ENCODE data around the gene TMEM131L. TPM values are rescaled to one million over a fixed set of nuclear protein-coding genes. Genes with fewer than 3 reads are reported as not detected.

The TMEM131L gene
- polyA plus RNA-seq, 2 of the 4 experiments (the other 2 are of a cell fraction) = 3.4 to 5.0 TPM

- DNase-seq (ENCODE audit: low read depth in 1 of 2, low spot score in 1 of 2) (no peak), ATAC-seq (no peak), FAIRE-seq (no peak)
- Histone ChIP-seq H3K4me2 (no peak overlapping the region), H3K4me1 (no peaks in the 10 kb centered on the region), H3K9me3 (no peaks in the 10 kb centered on the region), H3K4me3 (no peak overlapping the region), H3K27ac (no peak overlapping the region)
- 75% methylated on average over 2 of the region's 4 CpGs for WGBS (ENCODE audit: missing lambda C conversion rate)
- CTCF ChIA-PET = no interaction called here
- POLR2A ChIA-PET = no interaction called here
- TF ChIP-seq MAX (IDR thresholded peaks at IDR 0.05) (no peak), NFE2L2 (conservative IDR thresholded peaks at IDR 0.05; ENCODE audit: low read length) (no peak), BCL3 (IDR thresholded peaks at IDR 0.05) (no peak), ZNF302 (CRISPR knock-in tag; IDR thresholded peaks at IDR 0.05) (no peak), POLR2AphosphoS2 (conservative IDR thresholded peaks at IDR 0.05; ENCODE audit: low read length) (no peak), MAFK (IDR thresholded peaks at IDR 0.05; ENCODE audit: partially characterized antibody) (no peak), MAZ (IDR thresholded peaks at IDR 0.05; ENCODE audit: borderline replicate concordance, low read depth, low read length) (no peak), CHD4 (IDR thresholded peaks at IDR 0.05; ENCODE audit: borderline replicate concordance) (no peak), POLR2A (IDR thresholded peaks at IDR 0.05; ENCODE audit: low read length) (no peak), CBX2 (IDR thresholded peaks at IDR 0.05; ENCODE audit: borderline replicate concordance, low read depth) (no peak)
These were observed 13.3 kb upstream of the TMEM131L start for GRCh38 chr4:153452658-153453378.

- CTCF ChIA-PET = no interaction called here
- TF ChIP-seq CBX8 (IDR thresholded peaks at IDR 0.05) = no peak
- no peak for TF ChIP-seq PHF8 (IDR thresholded peaks at IDR 0.05; ENCODE audit: borderline replicate concordance, low read depth)
- TF ChIP-seq ZNF302 (CRISPR knock-in tag; IDR thresholded peaks at IDR 0.05) = no peak
- TF ChIP-seq JUNB (IDR thresholded peaks at IDR 0.05) = no peak
- TF ChIP-seq MAZ (IDR thresholded peaks at IDR 0.05; ENCODE audit: borderline replicate concordance, low read depth, low read length) = no peak
- TF ChIP-seq CBX2 (IDR thresholded peaks at IDR 0.05; ENCODE audit: borderline replicate concordance, low read depth) = no peak
- no peak for TF ChIP-seq HEYL (CRISPR knock-in tag; IDR thresholded peaks at IDR 0.05)
- no peak for TF ChIP-seq KDM1A (IDR thresholded peaks at IDR 0.05; ENCODE audit: low read depth)
- no peak for TF ChIP-seq E2F6 (IDR thresholded peaks at IDR 0.05; ENCODE audit: borderline replicate concordance, low read depth)
- no peak for TF ChIP-seq ELK1 (IDR thresholded peaks at IDR 0.05; ENCODE audit: low read depth, low read length)
- no peak for TF ChIP-seq ZSCAN20 (CRISPR knock-in tag; IDR thresholded peaks at IDR 0.05)
- TF ChIP-seq TFCP2L1 (CRISPR knock-in tag; IDR thresholded peaks at IDR 0.05) = no peak
- no peak for TF ChIP-seq NPAS2 (CRISPR knock-in tag; IDR thresholded peaks at IDR 0.05; ENCODE audit: borderline replicate concordance)
- no peak for TF ChIP-seq SREBF2 (IDR thresholded peaks at IDR 0.05)
- POLR2A ChIA-PET = no interaction called here
- H3K4me1 ChIP-seq = no peaks in the 10 kb centered on the region
- no peak overlapping the region for H3K27ac ChIP-seq
- FAIRE-seq (no peak), ATAC-seq (no peak), DNase-seq (ENCODE audit: low read depth in 1 of 2, low spot score in 1 of 2) (no peak)
- WGBS (ENCODE audit: missing lambda C conversion rate) = 94% methylated on average over 8 of the region's 8 CpGs
- H3K4me3 ChIP-seq = no peak overlapping the region
- no peaks in the 10 kb centered on the region for H3K9me3 ChIP-seq
- H3K4me2 ChIP-seq = no peak overlapping the region
These were observed 12.8 kb upstream of the TMEM131L start for GRCh38 chr4:153453402-153453801.

GRCh38 chr4:153458969-153459368, 7.2 kb upstream of the TMEM131L start:
- FAIRE-seq = no peak
- CTCF ChIA-PET = no interaction called here
- 13% methylated on average over 1 of the region's 1 CpG for WGBS (ENCODE audit: missing lambda C conversion rate)

More at GRCh38 chr4:153458969-153459368, 7.2 kb upstream of the TMEM131L start:
- Histone ChIP-seq H3K4me2 (no peak overlapping the region), H3K9me3 (no peaks in the 10 kb centered on the region), H3K4me3 (no peak overlapping the region), H3K27ac (no peak overlapping the region), H3K4me1 (no peaks in the 10 kb centered on the region)
- DNase-seq (ENCODE audit: low read depth in 1 of 2, low spot score in 1 of 2) (no peak), ATAC-seq (no peak)
- POLR2A ChIA-PET = no interaction called here
- no peak for TF ChIP-seq HOXA7 (CRISPR knock-in tag; IDR thresholded peaks at IDR 0.05)
- TF ChIP-seq HOXB5 (CRISPR knock-in tag; IDR thresholded peaks at IDR 0.05) = no peak
- no peak for TF ChIP-seq CTCF (IDR thresholded peaks at IDR 0.05)
- no peak for TF ChIP-seq ATOH8 (CRISPR knock-in tag; IDR thresholded peaks at IDR 0.05; ENCODE audit: low read depth)
- no peak for TF ChIP-seq EP300 (IDR thresholded peaks at IDR 0.05)
- no peak for TF ChIP-seq PBX3 (IDR thresholded peaks at IDR 0.05)
- no peak for TF ChIP-seq TFCP2L1 (CRISPR knock-in tag; IDR thresholded peaks at IDR 0.05)

Measured in A549 (cell line).